Ascending aorta (tissue), 2 donors: ENCODE data around the gene F2. TPM values are rescaled to one million over a fixed set of nuclear protein-coding genes. Genes with fewer than 3 reads are reported as not detected.
"Not testable (repeated sequence)": the region's sequence is repeated elsewhere in the genome, so short reads cannot be mapped to it uniquely, and the experiment has no call there.

Experiments
- DNase-seq, 2 donors: peaks; one replicate each; pipeline ENCODE4 v3.0.0-alpha.2; 2019; ENCODE audit warnings: low spot score in 2 of 2
- H3K27ac ChIP-seq, 2 donors: fragments of 200-600 bp; sonication (generic); one replicate each; pipeline ENCODE4 v1.5.1; 2016 to 2017; ENCODE audit warnings: mild to moderate bottlenecking in 1 of 2
- H3K27me3 ChIP-seq: fragments of 200-600 bp; sonication (generic); one replicate; pipeline ENCODE4 v1.5.1; 2017
- H3K36me3 ChIP-seq, 2 donors: fragments of 200-600 bp; sonication (generic); one replicate each; pipeline ENCODE4 v1.5.1; 2016
- H3K4me1 ChIP-seq, 2 donors: fragments of 200-600 bp; sonication (generic); one replicate each; pipeline ENCODE4 v1.5.1; 2016 to 2017; ENCODE audit warnings: mild to moderate bottlenecking in 1 of 2
- H3K4me3 ChIP-seq, 2 donors: fragments of 200-600 bp; sonication (generic); one replicate each; pipeline ENCODE4 v1.5.1; 2016 to 2017; ENCODE audit warnings: mild to moderate bottlenecking in 1 of 2
- H3K9me3 ChIP-seq, 2 donors: fragments of 200-600 bp; sonication (generic); one replicate each; pipeline ENCODE4 v1.5.1; 2016
- CTCF ChIP-seq, 3 experiments: fragments of 200-600 bp in 2 of 3; fragments of 450-650 bp in 1 of 3; sonication (generic) in 2 of 3; IDR thresholded peaks; one replicate each; pipeline ENCODE4 v1.5.1; 2016 to 2019; ENCODE audit warnings: antibody characterized with exemption in 3 of 3, mild to moderate bottlenecking in 1 of 3, moderate library complexity in 1 of 3
- intact Hi-C: fragments of 100-400 bp; cut with DNase I; formaldehyde crosslinking; loops from one replicate; pipeline ENCODE4 v1.15.1; 2023
- total RNA-seq: library from RNA; depleted of rRNA; stranded (reverse); fragments of >200 nt; gene quantifications from one replicate; pipeline ENCODE4 v1.1.0, GENCODE V29; 2016

Gene F2
- total RNA-seq = 2.6 TPM

- no peaks in the 10 kb centered on the region for H3K27me3 ChIP-seq
- H3K4me1 ChIP-seq = peaks cover 0 to 12% of the 10 kb centered on the region in 2 donors
- intact Hi-C loops = no loop called here
- no peaks in the 10 kb centered on the region for H3K9me3 ChIP-seq
- no peak for DNase-seq
- H3K27ac ChIP-seq = no peak within 1 kb of the TSS
- H3K4me3 ChIP-seq = no peak within 1 kb of the TSS
- no peaks in the 10 kb centered on the region for H3K36me3 ChIP-seq
- no peak for TF ChIP-seq CTCF (IDR thresholded peaks at IDR 0.05)
Observed at GRCh38 chr11:46719048-46719542, at the start of gene F2. Gene F2, plus strand, starts transcription at chr11:46719213. Its CDS starts 23 bp downstream, at chr11:46719236.

- TF ChIP-seq CTCF (IDR thresholded peaks at IDR 0.05) = peak in 1 of 3 experiments; percentile 25
- Histone ChIP-seq H3K9me3 (no peaks in the 10 kb centered on the region), H3K4me3 (no peak overlapping the region), H3K27me3 (no peaks in the 10 kb centered on the region), H3K27ac (no peak overlapping the region), H3K36me3 (peaks cover 66 to 84% of the 10 kb centered on the region in 2 donors), H3K4me1 (peaks cover 6 to 16% of the 10 kb centered on the region in 2 donors)
- intact Hi-C loops = no loop called here
- no peak for DNase-seq
Observed at GRCh38 chr11:46669711-46670139, 49.3 kb upstream of the F2 start.

- H3K36me3 ChIP-seq = peaks cover 61 to 76% of the 10 kb centered on the region in 2 donors
- H3K9me3 ChIP-seq, DNase-seq, H3K27me3 ChIP-seq, H3K27ac ChIP-seq, H3K4me3 ChIP-seq, intact Hi-C loops: not testable (repeated sequence)
- H3K4me1 ChIP-seq = peaks cover 10 to 24% of the 10 kb centered on the region in 2 donors
Observed at GRCh38 chr11:46670521-46670920, 48.5 kb upstream of the F2 start.

- no peak for DNase-seq
- Histone ChIP-seq H3K4me3 (no peak overlapping the region), H3K9me3 (no peaks in the 10 kb centered on the region), H3K36me3 (peaks cover 63 to 72% of the 10 kb centered on the region in 2 donors), H3K27me3 (no peaks in the 10 kb centered on the region), H3K4me1 (peaks cover 10 to 26% of the 10 kb centered on the region in 2 donors), H3K27ac (no peak overlapping the region)
- intact Hi-C loops = no loop called here
- no peak for TF ChIP-seq CTCF (IDR thresholded peaks at IDR 0.05)
Observed at GRCh38 chr11:46671958-46672315, 47.1 kb upstream of the F2 start.

- intact Hi-C loops = no loop called here
Observed at GRCh38 chr11:46672381-46672839, 46.6 kb upstream of the F2 start.

More at GRCh38 chr11:46672381-46672839, 46.6 kb upstream of the F2 start:
- Histone ChIP-seq H3K36me3 (peaks cover 66 to 74% of the 10 kb centered on the region in 2 donors), H3K27me3 (no peaks in the 10 kb centered on the region), H3K9me3 (no peaks in the 10 kb centered on the region), H3K4me3 (no peak overlapping the region), H3K4me1 (peaks cover 5 to 21% of the 10 kb centered on the region in 2 donors), H3K27ac (no peak overlapping the region)
- no peak for TF ChIP-seq CTCF (IDR thresholded peaks at IDR 0.05)
- no peak for DNase-seq
